ENCODE results near the gene AGRN. TPM values are rescaled to one million over a fixed set of nuclear protein-coding genes. Genes with fewer than 3 reads are reported as not detected.
A peak's percentile ranks its signal among the peaks of the same experiment; 100 is the strongest.
"Not testable (repeated sequence)": the region's sequence is repeated elsewhere in the genome, so short reads cannot be mapped to it uniquely, and the experiment has no call there.

AGRN gene
- total RNA-seq, 1 donor from 2014 or later = 135 TPM

DNA sequence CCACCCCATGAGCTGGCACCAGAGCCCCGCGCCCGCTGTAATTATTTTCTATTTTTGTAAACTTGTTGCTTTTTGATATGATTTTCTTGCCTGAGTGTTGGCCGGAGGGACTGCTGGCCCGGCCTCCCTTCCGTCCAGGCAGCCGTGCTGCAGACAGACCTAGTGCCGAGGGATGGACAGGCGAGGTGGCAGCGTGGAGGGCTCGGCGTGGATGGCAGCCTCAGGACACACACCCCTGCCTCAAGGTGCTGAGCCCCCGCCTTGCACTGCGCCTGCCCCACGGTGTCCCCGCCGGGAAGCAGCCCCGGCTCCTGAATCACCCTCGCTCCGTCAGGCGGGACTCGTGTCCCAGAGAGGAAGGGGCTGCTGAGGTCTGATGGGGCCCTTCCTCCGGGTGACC, 35.1 kb downstream of the AGRN start:
- Histone ChIP-seq H3K9me3 (no peaks in the 10 kb centered on the region), H3K36me3 (peaks cover 4% of the 10 kb centered on the region), H3K4me1 (peaks cover 14% of the 10 kb centered on the region), H3K27ac (no peak overlapping the region), H3K4me3 (no peak overlapping the region), H3K27me3 (peaks cover 19% of the 10 kb centered on the region)
- DNase-seq = no peak
- intact Hi-C loops (cut with DNase I) = no loop called here
- ATAC-seq = no peak
- TF ChIP-seq CTCF (IDR thresholded peaks at IDR 0.05) = no peak

GRCh38 chr1:1055841-1056736, 36.2 kb downstream of the AGRN start:
- peaks cover 30% of the 10 kb centered on the region for H3K27me3 ChIP-seq
- intact Hi-C loops (cut with DNase I) = no loop called here
- H3K36me3 ChIP-seq = peaks cover 4% of the 10 kb centered on the region
- no peak for TF ChIP-seq CTCF (IDR thresholded peaks at IDR 0.05)
- no peaks in the 10 kb centered on the region for H3K9me3 ChIP-seq
- H3K4me1 ChIP-seq = peaks cover 17% of the 10 kb centered on the region
- no peak overlapping the region for H3K27ac ChIP-seq
- H3K4me3 ChIP-seq = no peak overlapping the region
- DNase-seq (no peak), ATAC-seq (no peak)

DNA sequence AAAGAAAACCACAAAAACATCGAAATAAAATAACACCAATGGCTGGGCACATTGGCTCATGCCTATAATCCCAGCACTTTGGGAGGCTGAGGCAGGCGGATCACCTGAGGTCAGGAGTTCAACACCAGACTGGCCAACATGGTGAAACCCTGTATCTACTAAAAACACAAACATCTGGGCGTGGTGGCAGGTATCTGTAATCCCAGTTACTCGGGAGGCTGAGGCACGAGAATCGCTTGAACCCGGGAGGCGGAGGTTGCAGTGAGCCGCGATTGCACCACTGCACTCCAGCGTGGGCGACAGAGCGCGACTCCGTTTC, 37.8 kb downstream of the AGRN start:
- ATAC-seq; DNase-seq; H3K27ac ChIP-seq; H3K4me3 ChIP-seq; H3K9me3 ChIP-seq; intact Hi-C loops (cut with DNase I); H3K36me3 ChIP-seq: not testable (repeated sequence)
- Histone ChIP-seq H3K27me3 (peaks cover 36% of the 10 kb centered on the region), H3K4me1 (peaks cover 17% of the 10 kb centered on the region)

GRCh38 chr1:1058088-1058905, 38.4 kb downstream of the AGRN start:
- H3K36me3 ChIP-seq = no peaks in the 10 kb centered on the region
- intact Hi-C loops (cut with DNase I) = no loop called here
- no peak overlapping the region for H3K4me3 ChIP-seq
- H3K27me3 ChIP-seq = peaks cover 42% of the 10 kb centered on the region
- H3K4me1 ChIP-seq = peaks cover 17% of the 10 kb centered on the region
- ATAC-seq = no peak
- no peak for DNase-seq
- no peak for TF ChIP-seq CTCF (IDR thresholded peaks at IDR 0.05)
- no peak overlapping the region for H3K27ac ChIP-seq
- H3K9me3 ChIP-seq = no peaks in the 10 kb centered on the region

DNA sequence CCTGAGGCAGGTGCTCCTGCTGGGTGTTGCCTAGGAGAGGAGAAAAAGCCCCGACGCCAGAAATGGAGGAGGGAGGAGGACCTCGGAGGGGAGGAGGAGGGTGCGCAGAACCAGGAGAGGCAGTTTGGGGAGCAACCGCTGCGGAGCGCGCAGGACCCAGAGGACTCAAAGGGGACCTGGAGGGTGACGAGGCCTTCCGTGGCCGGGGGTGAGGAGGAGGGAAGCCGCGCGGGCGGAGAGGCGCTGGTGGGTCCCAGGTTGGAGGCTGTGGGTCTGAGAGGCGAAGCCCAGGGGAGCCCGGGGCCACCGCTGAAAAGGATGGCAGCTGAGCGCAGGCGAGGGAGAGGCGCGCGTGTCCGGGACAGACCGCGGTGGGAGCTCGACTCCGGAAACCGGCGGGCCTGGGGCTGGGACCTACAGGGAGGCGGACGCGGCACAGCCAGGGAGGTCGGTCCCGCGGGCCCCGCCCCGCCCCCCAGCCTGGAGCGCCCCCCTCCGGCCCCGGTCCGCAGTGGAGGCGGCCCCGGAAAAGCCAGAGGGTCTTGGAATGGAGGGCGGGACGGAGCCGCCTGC, 39.1 kb downstream of the AGRN start:
- Histone ChIP-seq H3K27me3 (peaks cover 43% of the 10 kb centered on the region), H3K9me3 (no peaks in the 10 kb centered on the region), H3K4me1 (peaks cover 21% of the 10 kb centered on the region), H3K4me3 (peak overlapping the region; percentile 52), H3K27ac (no peak overlapping the region), H3K36me3 (no peaks in the 10 kb centered on the region)
- intact Hi-C loops (cut with DNase I) = no loop called here
- no peak for DNase-seq
- peak; percentile 12 for ATAC-seq
- TF ChIP-seq CTCF (IDR thresholded peaks at IDR 0.05) = peak; percentile 24

Data from upper lobe of right lung (tissue), 1 donor.